Measurements from ENCODE around the gene MAGED4. TPM values are rescaled to one million over a fixed set of nuclear protein-coding genes. Genes with fewer than 3 reads are reported as not detected.

Gene MAGED4
- total RNA-seq, 1 donor = 14.7 TPM

DNA sequence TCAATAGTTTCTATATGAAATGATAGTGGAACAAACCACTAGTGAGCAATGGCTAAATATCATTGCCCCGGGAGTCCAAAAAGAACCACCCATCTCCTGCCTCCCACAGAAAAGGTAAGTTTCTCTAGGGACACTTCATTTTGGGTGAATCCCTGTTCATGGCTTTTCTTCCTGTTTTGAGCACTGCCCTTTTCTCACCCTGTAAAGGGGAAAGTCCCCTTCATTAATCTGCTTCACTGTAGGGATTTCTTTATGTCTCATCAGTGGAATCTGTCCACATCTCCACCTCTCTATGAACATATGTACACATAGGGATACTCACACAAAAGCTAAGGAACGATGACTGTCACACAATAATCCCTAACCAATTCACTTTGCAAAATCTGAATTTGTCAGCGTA lies 28.6 kb downstream of the MAGED4 start:
- no peak for DNase-seq (ENCODE audit: low read depth)
- TF ChIP-seq, protein P1, sequence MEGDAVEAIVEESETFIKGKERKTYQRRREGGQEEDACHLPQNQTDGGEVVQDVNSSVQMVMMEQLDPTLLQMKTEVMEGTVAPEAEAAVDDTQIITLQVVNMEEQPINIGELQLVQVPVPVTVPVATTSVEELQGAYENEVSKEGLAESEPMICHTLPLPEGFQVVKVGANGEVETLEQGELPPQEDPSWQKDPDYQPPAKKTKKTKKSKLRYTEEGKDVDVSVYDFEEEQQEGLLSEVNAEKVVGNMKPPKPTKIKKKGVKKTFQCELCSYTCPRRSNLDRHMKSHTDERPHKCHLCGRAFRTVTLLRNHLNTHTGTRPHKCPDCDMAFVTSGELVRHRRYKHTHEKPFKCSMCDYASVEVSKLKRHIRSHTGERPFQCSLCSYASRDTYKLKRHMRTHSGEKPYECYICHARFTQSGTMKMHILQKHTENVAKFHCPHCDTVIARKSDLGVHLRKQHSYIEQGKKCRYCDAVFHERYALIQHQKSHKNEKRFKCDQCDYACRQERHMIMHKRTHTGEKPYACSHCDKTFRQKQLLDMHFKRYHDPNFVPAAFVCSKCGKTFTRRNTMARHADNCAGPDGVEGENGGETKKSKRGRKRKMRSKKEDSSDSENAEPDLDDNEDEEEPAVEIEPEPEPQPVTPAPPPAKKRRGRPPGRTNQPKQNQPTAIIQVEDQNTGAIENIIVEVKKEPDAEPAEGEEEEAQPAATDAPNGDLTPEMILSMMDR (IDR thresholded peaks at IDR 0.05; ENCODE audit: insufficient read depth, low read length) = no peak
- no peak overlapping the region for H3K4me3 ChIP-seq (ENCODE audit: low read depth, low read length)

DNA sequence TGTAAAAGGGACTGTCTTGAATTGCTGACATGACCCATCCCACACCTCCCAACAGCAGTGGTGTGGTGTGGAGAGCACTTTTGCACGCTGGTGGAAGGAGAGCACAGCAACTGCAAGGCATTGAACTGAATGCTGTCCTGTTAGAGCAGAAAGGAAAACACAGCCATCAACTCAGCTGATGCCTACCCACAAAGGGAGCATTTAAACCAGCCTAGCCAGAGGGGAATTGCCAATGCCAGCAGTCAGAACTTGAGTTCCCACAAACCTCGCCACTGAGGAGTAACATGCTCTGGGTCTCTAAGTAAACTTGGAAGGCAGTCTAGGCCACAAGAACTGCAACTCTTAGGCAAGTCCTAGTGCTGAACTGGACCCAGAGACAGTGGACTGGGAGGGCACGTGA lies 31.9 kb downstream of the MAGED4 start:
- TF ChIP-seq, protein P1 (IDR thresholded peaks at IDR 0.05; ENCODE audit: insufficient read depth, low read length) = no peak
- no peak for DNase-seq (ENCODE audit: low read depth)

DNA sequence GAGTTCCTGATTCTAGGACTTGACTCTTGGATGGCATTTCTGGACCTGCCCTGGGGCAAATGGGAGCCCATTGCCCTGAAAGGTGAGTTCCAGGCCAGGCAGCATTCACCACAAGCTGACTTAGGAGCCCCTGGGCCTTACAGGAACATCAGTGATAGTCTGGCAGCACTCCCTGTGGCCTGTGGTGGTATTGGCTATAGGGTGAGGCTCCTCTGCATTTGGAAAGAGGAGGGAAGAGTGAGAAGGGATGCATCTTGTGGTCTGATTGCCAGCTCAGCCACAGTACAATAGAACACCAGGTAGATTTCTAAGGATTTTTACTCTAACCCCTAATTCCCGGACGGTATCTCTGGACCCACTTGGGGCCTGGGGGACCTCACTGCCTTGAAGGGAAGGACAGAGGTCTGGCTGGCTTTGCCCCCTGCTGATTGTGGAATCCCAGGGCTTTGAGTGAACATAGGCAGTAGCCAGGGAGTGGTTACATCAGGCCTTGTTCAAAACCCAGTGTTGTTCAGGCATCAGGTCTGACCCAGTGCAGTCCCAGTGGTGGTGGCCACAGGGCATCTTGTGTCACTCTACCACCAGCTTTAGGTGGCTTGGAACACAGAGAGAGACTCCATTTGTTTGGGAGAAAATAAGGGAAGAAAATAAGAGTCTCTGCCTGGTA lies 32.9 kb downstream of the MAGED4 start:
- no peak for DNase-seq (ENCODE audit: low read depth)
- TF ChIP-seq, protein P1 (IDR thresholded peaks at IDR 0.05; ENCODE audit: insufficient read depth, low read length) = no peak
- no peak overlapping the region for H3K4me3 ChIP-seq (ENCODE audit: low read depth, low read length)

More for the DNA sequence above, 31.9 kb downstream of the MAGED4 start:
- H3K4me3 ChIP-seq (ENCODE audit: low read depth, low read length) = no peak overlapping the region

DNA sequence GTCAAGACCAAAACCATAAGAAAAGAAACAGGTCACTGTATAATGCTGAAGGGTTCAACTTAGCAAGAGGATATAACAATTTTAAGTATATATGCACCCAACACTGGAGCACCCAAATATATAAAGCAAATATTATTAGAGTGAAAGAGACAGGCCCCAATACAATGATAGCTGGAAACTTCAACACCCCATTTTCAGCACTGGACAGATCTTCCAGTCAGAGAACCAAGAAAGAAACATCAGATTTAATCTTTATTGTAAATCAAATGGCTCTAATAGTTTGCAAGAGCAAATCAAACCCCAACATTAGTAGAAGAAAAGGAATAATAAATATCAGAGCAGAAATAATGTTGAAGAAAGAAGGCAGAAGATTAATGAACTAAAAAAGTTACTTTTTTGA lies 36.2 kb downstream of the MAGED4 start:
- H3K4me3 ChIP-seq (ENCODE audit: low read depth, low read length) = no peak overlapping the region
- TF ChIP-seq, protein P1 (IDR thresholded peaks at IDR 0.05; ENCODE audit: insufficient read depth, low read length) = no peak
- DNase-seq (ENCODE audit: low read depth) = no peak

Small RNA genes within 50 kb of the gene (small RNA-seq; reads per million reads assigned to genes)
- gene SNORA11D = not detected

Other genes starting within 250 kb of the MAGED4 start
- gene MAGED4B, start 115.7 kb upstream of the MAGED4 start, total RNA-seq (ENCODE audit: low replicate concordance) = 10.8 and 23.8 TPM in 2 replicates
- not detected in 2 replicates for gene XAGE2, start 184.1 kb downstream of the MAGED4 start, total RNA-seq (ENCODE audit: low replicate concordance)

All from fibroblast of the aortic adventitia (primary cell).